NCI-H2171 (cell line): Measurements from ENCODE around the gene SPSB1.
"Not testable (repeated sequence)": the region's sequence is repeated elsewhere in the genome, so short reads cannot be mapped to it uniquely, and the experiment has no call there.

ENCODE experiments used
- DNase-seq: peaks from one replicate; lab custom pipeline; 2025; lab: John Stamatoyannopoulos, UW

SPSB1 gene

GRCh38 chr1:9279172-9279840 lies 13.4 kb upstream of the SPSB1 start:
- DNase-seq = no peak

- DNase-seq = no peak
Measured at GRCh38 chr1:9280015-9280860, 12.5 kb upstream of the SPSB1 start.

DNA sequence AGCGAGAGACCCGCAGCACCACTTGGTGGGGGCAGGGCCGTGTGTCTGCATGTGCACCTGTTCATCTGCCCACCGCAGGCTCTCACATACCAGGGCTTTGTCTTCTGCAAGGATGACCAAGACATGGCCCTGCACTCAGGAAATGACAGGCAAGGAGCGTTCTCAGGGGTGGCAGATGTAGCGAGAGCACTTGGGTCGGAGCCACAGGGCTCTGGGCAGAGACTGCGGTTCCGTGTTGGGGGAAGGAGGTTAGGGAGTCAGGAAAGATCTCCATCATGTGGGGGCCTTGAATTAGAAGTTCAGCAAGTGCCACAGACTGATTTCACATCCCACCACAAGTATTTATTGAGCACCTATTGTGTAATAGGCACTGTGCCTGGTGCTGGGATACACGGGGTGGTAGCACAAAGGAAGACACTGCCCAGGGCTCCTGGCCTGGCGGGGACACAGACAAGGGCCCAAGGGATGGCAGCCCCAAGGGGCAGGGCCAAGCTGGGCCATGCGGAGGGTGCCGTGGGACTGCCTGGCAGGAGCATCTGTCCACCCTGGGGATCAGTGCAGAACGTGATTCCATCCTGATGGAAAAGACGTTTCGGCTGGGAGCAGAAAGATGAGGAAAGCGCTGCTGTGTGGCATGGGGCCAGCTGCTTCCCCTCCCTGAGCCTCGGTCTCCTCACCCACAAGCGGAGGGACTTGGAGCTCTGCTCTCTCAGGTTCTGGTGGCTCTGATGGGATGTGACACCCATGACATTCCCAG lies 11.4 kb upstream of the SPSB1 start:
- DNase-seq = no peak

- DNase-seq = no peak
Measured at GRCh38 chr1:9281908-9282695, 10.6 kb upstream of the SPSB1 start.

- DNase-seq = no peak
Measured at GRCh38 chr1:9282696-9282955, 10.1 kb upstream of the SPSB1 start.

- no peak for DNase-seq
Measured at GRCh38 chr1:9284061-9284460, 8.6 kb upstream of the SPSB1 start.

- no peak for DNase-seq
Measured at GRCh38 chr1:9286556-9286955, 6.1 kb upstream of the SPSB1 start.

DNA sequence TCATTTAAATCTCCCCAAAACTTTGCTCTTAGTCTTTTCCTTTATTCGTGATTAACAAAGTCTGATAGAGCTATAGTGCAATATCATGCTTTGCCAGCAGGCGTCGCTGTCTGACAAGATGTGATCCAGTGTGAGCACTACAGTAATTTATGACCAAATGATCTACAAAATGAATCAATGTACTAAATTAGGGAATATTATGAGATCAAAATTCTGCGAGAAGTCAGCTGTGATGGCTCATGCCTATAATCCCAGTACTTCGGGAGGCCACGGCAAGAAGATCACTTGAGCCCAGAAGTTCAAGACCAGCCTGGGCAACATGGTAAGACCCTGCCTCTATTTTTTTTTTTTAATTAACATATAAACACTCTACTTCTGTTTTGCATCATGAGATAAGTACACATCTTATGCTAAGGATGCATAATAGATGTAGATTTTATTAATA lies 3.6 kb upstream of the SPSB1 start:
- DNase-seq = no peak

GRCh38 chr1:9289711-9290485 lies 2.8 kb upstream of the SPSB1 start:
- DNase-seq = no peak

- no peak for DNase-seq
Measured at GRCh38 chr1:9291914-9292360, 757 bp upstream of the SPSB1 start.

DNA sequence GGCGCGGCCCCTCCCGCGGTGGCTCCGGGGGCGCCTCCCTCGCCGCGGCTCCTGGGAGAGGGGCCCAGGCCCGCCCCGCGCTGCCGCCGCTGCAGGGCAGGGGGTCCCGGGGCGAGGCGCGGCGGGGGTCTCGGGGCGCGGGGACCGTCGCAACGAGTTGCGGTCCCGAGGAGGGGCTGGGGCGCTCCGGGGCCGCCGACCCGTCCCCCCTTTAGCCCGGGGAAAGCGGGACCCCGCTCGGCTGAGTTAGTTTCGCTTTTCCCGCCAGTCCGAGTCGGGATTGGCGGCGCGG lies 493 bp downstream of the SPSB1 start:
- DNase-seq = no peak

DNA sequence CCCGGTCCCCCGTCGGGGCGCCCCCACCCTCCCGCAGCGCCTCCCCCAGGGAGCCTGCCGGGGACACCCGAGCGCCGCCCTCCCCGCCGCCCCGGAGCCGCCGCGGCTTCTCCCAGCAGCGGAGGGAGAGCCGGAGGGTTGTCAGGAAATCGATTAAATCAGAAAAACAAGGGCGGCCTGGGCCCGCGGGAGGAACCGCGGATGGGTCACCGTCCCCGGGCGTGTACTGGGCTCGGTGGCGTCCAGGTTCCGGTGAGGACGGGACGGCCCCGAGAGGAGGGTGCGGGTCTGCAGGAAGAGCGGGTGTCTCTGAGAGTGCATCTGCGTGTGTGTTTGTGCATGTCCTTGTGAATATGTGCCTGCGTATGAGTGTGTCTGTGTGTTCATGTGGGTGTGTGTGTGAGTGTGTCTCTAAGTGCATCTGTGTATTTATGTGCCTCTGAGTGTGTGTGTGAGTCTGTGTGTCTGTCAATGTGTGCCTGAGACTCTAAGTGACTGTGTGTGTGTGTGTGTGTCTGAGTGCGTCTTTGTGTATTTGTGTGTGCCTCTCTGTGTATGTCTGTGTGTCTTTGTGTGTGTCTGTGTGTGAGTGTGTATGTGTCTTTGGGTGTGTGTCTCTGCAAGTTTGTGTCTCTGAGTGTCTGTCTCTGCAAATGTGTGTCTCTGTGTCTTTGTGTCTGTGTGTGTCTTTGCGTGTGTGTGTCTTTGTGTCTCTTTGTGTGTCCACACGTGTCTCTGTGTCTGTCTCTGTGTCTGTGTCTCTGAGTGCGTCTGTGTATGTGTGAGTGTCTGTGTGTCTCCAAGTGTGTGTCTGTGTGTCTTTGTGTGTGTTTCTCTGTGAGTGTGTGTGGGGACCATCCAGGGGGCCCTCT lies 1.1 kb downstream of the SPSB1 start:
- no peak for DNase-seq

GRCh38 chr1:9294405-9294773 lies 1.7 kb downstream of the SPSB1 start:
- no peak for DNase-seq

- no peak for DNase-seq
Measured at GRCh38 chr1:9294910-9295636, 2.4 kb downstream of the SPSB1 start.

- no peak for DNase-seq
Measured at GRCh38 chr1:9295884-9296283, 3.2 kb downstream of the SPSB1 start.

GRCh38 chr1:9296850-9297249 lies 4.2 kb downstream of the SPSB1 start:
- no peak for DNase-seq

GRCh38 chr1:9297831-9298230 lies 5.1 kb downstream of the SPSB1 start:
- no peak for DNase-seq

DNA sequence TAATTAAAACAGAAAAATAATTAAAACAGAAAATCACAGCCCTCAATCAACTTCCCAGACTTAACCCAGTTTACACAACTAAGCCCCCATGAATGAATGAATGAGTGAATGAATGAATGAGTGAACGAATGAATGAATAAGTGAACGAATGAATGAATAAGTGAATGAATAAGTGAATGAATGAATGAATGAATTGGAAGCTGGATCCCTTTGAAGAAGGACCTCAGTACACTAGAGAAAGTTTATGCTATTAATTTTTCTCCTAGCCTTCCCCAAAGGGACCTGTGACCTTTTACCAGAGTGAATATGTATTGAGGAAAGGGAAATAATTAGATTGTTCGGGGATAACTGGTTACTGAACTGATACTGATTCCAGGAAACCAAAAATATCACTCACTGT lies 5.6 kb downstream of the SPSB1 start:
- DNase-seq = no peak

DNA sequence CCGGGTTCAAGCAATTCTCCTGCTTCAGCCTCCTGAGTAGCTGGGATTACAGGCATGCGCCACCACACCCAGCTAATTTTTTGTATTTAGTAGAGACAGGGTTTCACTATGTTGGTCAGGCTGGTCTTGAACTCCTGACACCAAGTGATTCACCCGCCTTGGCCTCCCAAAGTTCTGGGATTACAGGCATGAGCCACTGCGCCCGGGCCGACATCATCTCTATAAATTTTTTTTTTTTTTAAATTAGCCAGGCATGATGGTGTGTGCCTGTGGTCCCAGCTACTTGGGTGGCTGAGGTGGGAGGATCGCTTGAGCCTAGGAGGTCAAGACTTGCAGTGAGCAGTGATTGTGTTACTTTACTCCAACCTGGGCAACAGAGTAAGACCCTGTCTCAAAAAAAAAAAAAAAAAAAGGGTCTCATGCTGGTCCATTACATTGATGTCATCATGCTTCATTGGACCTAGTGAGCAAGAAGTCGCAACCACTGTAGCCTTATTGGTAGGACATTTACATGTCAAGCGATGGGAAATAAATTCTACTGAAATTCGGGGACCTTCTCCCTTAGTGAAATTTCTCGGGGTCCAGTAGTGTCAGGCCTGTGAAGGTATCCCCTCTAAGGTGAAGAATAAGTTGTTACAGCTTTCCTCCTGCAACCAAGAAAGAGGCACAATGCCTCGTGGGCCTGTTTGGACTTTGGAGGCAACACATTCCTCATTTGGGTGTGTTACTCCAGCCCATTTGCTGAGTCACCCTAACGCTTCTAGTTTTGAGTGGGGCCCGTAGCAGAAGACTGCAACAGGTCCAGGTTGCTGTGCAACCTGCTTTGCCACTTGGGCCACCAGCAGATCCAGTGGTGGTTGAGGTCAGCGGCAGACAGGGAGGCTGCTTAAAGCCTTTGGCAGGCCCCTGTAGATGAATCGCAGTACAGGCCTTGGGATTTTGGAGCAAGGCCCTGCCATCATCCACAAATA lies 7.2 kb downstream of the SPSB1 start:
- DNase-seq = not testable (repeated sequence)
